ELF-1 (cell line): ENCODE results near the gene C9orf57.
A peak's percentile ranks its signal among the peaks of the same experiment; 100 is the strongest.
"Not testable (repeated sequence)": the region's sequence is repeated elsewhere in the genome, so short reads cannot be mapped to it uniquely, and the experiment has no call there.

Source experiments
- DNase-seq: peaks from one replicate; pipeline ENCODE4 v3.0.0-alpha.2; 2016; ENCODE audit warnings: low read depth, low spot score

The C9orf57 gene, protein sequence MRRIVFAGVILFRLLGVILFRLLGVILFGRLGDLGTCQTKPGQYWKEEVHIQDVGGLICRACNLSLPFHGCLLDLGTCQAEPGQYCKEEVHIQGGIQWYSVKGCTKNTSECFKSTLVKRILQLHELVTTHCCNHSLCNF

DNA sequence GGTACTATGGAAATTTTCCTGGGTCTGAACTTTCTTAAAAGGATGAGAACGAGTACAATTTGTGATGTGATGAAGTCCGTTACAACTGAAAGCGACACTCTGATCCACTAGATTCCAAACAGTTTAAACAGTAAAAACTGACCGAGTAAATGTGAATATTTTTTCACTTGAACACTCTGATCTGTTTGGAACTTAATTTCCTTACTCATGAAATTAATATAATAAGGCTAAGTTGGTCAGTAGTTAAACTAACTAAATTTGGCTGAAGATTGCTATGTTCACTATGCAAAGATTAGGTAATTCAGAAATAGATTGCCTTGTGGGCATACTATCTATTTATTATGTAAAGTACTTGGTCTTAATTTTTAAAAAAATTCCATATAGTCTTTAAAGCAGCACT is at the start of gene C9orf57:
TSS of gene C9orf57 (minus strand) at position 101 of the 400 bp plus-strand sequence. CDS start 1,282 bp downstream, outside the sequence.
- DNase-seq, result no peak

DNA sequence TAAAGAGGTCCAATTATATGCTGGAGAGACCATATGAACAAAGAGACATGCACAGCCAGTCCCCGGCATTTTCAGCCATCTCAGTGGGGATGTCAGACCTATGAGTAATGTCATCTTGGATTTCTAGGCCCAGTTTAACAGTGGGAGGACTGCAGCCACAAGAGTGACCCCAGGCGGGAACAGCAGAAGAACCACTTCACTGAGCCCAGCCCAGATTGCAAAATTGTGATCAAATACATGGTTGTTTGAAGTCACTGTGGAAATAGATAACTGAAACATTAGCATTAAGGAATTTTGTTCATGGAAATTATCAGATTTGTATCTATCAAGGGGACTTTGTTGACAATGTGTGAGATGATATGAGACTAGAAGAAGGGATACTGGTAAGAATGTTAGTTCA is 42.1 kb upstream of the C9orf57 start:
- DNase-seq, result no peak

DNA sequence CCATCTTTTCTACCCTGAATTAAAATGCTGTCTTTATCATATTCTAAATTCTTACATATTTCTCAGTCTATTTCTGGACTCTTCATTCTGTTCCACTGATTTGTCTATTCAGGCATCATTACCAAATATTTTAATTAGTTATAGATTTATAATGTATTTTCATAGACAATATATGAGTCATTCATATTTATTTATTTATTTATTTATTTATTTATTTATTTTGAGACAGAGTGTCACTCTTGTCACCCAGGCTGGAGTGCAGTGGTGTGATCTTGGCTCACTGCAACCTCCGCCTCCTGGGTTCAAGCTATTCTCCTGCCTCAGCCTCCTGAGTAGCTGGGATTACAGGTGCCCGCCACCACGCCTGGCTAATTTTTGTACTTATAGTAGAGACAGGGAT is 35.1 kb upstream of the C9orf57 start:
- not testable (repeated sequence) for DNase-seq

DNA sequence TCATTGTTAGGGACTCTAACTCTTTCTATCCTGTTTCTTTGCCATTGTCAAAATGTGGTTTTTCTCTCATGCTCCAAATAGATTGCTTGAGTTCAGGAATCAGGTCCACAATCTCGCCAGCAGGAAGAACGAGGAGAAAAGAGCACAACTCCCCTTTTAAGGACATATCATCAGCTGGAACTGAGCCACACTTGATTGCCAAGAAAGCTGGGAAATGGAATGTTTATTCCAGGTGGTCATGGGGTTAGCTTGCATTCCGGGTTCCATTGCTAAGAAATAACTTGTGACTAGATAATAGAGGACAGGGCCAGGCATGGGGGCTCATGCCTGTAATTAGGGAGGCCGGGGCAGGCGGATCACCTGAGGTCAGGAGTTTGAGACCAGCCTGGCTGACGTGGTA is 32.4 kb upstream of the C9orf57 start:
- no peak for DNase-seq

DNA sequence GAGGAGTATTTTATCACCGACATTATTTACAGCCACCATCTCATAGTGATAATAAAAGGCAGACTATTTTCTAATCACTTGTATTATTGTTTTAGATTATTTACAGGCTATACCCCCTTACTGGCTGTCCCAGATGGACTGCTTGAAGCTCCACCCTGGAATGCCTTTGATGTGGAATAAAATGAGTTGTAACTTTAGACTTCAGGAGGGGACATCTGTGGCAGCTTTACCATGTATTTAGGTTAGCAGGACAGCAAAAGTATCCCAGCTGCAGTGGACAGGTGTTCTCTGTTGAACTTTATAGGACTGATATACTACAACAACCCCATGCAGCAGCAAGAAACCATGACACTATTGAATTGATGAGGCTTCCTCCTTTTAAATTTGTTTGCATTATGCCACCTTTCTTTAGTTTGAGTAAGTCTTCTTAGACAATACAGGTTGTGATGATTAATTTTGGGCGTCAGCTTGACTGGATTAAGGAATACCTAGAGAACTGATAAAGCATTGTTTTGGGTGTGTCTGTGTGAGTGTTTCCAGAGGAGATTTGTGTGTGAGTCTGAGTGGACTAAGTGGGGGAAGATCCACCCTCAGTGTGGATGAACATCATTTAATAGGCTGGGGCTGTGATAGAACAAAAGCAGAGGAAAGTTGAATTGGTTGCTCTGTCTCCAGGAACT is 29.2 kb upstream of the C9orf57 start:
- no peak for DNase-seq

DNA sequence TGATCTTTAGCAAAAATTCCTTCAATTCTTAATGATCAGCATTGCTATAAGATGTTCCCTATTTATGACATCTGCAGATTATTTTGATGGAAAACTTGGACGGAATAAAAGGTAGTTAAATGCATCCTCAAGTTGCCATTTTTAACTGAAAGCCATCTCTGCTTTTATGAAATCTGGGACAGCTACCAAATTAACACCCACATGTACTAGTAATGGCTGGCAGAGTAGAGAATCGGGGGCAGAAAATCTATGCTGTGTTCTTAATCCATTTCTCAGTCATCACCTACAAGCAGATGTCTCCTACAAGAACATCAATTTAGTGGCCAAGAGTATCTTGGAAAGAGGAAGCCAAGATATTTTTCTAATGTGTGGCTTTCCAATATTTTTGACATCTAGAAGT is 22.1 kb upstream of the C9orf57 start:
- no peak for DNase-seq

DNA sequence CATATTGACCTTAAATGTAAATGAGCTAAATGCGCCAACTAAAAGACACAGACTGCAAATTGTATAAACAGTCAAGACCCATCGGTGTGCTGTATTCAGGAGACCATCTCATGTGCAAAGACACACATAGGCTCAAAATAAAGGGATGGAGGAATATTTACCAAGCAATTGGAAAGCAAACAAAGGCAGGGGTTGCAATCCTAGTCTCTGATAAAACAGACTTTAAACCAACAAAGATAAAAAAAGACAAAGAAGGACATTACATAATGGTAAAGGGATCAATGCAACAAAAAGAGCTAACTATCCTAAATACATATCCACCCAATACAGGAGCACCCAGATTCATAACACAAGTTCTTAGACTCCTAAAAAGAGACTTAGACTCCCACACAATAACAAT is 14.3 kb upstream of the C9orf57 start:
- DNase-seq, result not testable (repeated sequence)

DNA sequence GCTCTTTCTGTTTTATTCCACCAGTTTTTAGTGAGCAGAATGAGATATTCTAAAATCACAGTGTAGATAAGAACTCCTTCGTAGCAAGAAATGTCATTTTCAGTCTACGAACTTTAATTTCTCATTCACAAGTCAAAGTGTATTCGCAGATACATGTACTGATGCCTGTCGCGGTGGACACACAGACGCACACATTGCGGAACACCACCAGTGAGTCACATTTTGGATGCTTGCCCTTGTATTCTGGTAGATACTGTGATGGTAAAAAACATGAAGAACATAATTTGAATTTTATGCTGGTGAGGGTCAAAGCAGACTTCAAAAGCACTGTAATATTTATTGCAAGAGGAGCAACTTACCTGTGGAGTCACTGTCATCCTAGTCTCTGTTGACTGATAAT is 4.7 kb upstream of the C9orf57 start:
- DNase-seq, result no peak

DNA sequence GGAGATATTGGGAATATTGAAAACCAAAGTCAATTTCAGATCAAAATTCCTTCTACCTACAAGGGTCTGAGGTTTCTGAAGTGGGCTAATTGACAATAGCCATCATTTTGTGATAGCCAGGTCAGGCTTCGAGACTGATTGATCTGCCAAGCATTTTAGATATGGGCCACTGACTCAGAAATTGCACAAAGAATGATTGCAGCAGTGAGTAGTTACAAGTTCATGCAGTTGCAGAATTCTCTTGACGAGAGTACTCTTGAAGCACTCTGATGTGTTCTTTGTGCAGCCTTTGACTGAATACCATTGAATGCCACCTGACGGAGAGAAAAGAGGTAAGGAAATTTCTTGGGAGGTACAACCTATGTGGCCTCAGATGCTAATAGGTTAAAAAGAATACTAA is 8.3 kb downstream of the C9orf57 start:
- DNase-seq, result no peak

DNA sequence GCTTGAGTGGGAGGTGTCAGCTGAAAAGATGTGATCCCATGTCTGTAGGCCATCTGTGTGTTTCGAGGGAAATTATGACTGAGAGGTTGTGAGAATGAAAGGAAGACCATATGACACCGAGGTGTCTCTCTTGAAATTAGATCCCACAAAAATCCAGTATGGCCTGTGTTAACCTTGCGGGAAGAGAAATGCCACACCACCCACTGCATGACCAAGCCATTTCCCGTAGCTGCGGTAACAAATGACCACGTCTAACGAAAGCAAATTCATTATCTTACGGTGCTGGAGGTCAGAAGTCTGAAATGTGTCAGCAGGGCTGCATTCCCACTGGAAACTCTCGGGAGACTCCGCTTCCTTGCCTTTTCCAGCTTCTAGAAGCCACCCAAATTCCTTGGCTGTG is 11.6 kb downstream of the C9orf57 start:
- no peak for DNase-seq

DNA sequence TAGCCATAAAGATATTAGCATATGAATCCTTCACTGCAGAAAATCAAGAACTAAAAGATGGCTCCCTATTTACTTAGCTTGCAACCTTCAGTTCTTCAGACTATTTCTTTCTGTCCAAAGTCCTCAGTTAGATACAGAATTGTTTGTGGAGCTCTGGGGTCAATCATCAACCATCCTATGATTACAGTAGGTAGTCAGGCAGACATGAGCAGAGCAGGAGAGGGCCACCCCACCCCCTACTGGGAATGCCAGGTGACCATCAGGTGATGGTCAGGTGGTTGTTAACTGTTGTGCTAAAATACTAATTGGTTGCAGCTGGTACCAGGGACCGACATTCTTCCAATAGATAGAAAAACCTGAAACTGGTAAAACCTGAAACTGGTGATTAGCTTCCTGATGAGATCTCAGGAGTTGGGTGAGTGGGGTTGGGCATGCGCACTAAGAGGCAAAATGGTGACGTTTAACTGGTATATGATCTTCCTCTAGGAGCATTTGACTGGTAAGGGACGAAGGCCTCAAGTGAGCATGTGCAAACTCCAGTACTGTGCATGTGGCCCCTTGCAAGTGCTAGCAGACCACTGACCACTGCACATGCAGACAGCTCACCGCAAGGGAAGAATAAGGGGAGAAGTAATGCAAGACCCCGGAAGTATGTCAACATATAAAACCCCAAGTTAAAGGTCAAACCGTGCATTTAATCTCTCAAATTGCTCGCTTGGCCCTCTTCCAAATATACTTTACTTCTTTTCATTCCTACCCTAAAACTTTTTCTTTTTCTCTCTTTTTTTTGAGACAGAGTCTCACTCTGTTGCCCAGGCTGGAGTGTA is 13.6 kb downstream of the C9orf57 start:
- DNase-seq, result peak; percentile 10

DNA sequence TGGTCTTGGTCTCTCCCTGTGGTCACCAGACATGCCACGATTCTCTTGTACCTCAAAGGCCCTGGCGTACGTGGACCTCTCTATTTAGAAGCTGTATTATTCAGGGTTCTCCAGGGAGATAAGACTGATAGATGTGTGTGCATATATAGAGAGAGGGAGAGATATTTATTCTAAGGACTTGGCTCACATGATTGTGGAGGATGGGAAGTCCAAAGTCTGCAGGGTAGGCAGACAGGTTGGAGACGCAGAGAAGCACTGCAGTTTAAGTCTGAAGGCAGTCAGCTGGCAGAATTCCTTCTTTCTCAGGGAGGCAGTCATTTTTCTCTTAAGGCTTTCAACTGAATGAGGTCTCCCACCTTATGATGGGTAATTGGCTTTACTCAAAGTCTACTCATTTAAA is 16.3 kb downstream of the C9orf57 start:
- DNase-seq, result no peak

DNA sequence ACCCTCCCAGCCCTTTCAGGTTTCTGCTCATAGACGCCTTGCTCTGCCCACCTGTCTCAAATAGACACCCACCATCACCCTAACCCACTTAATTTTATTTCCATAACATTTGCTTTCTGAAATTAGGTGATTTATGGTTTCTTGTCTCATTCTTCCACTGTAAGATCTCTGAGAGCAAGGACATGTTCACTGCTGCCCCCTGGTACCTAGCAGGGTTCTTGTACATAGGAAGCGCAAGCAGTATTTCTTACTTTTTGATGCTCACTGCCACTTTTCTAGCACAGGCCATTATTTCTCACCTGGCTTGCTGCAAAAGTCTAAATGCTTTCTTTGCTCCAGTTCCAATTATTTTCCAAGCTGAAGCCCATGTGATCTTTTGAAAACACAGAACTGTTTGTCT is 16.8 kb downstream of the C9orf57 start:
- DNase-seq, result no peak

DNA sequence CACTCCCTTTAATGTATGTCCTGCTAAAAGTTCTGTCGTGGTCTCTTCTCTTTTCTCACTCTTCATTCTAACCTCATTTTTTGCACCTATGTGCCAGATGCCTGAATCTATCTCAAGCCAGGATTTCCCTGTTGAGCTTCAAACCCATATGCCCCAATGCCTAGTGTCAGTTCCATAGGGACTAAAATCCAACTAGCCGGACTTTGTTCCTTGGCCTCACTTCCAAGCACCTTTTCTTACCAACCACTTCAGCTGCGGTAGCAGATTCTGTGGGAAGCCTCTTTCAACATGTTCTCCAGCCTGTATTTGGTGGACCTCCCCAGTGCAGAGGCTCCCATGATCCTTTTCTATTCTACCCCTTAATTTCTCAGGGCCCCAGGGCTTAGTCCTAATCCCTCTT is 17.5 kb downstream of the C9orf57 start:
- no peak for DNase-seq

DNA sequence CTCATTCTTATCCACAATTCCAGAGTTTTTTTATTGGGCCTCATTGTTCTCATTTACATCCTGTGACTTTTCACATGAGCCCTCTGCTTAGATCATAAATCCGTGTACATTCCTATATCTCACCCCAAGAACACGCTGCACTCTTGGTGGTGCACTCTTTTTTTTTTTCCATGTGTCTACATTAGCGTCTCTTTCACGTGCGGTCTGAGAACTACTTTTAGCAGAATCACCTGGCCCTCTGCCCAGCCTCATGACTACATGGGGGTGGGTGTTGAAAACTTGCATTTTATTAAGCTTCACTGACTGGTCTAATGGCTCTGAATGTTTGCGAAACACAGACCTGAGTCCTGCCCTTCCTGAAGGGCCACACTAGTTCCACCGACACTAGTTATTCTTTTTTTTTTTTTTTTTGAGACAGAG is 18.6 kb downstream of the C9orf57 start:
- DNase-seq, result no peak

DNA sequence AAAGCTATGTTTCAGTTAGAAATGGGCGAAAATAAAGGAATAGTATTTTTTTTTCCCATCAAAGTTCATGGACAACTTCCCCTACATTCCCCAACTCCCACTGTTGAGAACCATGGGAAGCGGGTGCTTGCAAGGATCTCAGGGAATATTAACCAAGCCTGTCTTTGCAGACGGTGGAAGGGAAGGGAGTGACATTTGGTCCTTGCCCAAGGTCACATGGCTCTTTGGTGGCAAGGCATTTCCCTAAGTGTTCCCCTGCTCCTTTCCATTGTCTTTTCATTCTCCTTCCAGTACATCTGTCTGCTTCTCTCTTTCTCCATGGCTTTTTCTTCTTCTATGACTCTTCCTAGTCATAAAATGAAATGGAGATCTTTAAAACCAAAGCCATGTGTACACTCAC is 19.0 kb downstream of the C9orf57 start:
- DNase-seq, result no peak

DNA sequence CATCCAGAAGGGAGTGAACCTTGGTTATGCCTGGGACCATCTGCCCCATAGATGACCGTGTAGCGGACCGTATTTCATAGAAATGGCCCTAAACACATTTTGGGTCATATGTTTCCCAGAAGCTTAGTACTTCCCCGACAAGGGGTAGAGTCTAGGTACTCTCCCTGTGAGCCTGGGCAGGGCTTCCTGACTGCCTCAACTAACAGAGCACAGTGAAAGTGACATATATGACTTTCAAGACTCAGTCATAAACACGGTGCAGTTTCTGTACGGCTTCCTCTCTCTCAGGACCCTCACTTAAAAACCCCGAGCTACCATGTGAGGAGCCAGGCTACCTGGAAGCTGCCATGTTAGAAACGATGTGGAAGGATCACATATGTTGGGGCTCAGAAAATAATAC is 20.9 kb downstream of the C9orf57 start:
- no peak for DNase-seq

DNA sequence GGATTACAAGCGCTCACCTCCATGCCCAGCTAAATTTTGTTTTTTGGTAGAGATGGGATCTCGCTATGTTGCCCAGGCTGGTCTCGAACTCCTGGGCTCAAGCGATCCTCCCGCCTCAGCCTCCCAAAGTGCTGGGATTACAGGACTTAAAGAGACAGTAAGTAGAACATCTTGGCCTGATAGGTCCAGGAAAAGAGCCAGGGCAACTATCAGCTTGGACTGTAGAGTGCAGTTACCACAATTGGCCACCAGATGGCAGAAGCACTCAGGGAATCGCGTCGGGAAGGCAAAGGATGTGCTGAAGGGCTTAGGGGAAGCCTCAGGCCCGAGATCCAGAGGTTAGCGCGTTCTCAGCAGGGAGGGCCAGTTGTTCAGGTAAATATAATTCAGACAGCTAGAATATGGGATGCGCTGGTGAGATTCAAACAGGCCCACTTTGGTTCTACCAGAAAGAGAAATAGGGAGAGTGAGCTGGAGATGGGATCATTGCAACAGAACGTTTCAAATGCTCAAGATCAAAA is 21.5 kb downstream of the C9orf57 start:
- DNase-seq, result peak; percentile 92

DNA sequence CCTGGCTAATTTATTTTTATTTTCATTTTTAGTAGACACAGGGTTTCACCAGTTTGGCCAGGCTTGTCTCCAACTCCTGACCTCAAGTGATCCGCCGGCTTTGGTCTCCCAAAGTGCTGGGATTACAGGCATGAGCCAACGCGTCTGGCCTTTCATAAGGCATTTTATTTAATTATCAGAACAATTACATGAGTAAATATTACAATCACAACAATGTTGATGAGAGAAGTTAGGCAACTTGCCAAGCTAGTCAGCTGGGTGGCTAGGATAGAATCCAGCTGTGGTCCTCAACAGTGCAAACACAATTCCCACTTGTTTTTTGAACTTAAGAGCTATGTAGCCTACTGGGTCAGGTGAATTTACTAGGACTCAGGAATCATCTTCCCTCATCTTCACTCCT is 22.0 kb downstream of the C9orf57 start:
- DNase-seq, result no peak

DNA sequence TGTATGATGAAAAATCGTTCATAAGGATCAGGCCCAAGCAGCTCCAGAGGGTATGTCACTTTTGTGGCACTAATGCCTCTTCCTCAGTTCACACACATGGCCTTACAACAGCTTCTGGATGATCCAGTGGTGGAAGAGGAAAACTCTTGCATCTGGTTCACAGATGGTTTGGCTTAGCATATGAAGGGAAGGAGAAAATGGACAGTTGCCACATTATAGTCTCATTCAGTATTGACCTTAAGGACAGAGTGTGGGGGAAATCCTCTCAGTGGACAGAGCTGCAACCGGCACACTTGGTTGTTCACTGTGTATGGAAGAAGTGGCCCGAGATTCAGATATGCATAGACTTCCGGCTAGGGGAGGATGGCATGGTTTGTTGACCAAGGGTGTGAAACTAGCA is 22.8 kb downstream of the C9orf57 start:
- no peak for DNase-seq

DNA sequence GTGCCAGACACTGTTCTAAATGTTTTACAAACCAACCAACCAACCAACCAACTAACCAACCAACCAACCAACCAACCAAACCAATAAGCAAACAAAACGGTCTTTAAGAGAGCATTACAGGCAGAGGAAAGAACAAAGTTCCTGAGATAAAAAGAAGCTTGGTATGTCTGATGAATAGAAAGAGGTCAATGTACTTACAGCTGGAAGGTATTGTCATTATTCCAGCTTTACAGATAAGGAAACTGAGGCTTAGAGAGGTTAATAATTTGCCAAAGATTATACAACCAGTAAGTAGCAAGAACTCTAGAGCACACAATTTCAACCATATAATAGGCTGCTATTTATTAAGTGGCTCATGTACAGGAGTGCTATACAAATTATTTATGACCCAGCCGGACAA is 29.6 kb downstream of the C9orf57 start:
- DNase-seq, result no peak

DNA sequence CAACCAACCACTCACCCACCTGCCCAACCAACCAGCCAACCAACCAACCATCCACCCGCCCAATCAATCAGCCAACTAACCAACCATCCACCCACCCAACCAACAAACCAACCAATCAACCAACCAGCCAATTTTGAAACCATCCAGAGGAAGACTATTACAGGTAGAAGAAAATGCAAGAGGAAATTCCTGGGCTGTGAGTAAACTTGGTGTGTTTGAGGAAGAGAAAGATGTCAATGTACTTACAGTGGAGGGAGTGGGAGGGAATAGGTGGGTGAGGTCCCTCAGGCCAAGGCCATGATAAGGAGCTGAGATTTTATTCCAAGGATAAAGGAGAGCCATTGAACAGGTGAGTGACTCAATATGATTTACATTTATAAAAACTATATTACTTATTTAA is 30.4 kb downstream of the C9orf57 start:
- no peak for DNase-seq

DNA sequence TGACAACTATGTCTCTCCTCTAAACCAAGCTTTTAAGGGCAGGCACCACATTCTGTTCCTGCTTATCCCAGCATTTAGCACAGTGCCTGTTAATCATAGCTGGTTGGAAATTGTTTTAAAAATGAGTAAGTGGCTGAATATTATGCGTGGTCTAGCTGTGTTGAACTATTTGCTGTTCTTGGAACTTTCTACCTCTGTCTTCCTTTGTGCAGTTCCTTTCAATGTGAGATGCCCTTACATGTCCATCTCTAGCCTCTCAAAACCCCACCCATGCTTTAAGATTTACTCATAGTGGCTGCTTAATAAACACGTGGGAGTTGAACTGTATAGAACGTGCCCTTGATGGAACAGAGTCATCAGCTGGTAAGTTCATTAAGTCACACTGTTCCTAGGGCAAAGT is 34.5 kb downstream of the C9orf57 start:
- no peak for DNase-seq
